Measurements from ENCODE around the gene SPDEF. TPM values are rescaled to one million over a fixed set of nuclear protein-coding genes. Genes with fewer than 3 reads are reported as not detected.
A peak's percentile ranks its signal among the peaks of the same experiment; 100 is the strongest.

Gene SPDEF
- total RNA-seq, 4 donors from 2014 or later = 9.0 to 57.3 (median 31.5) TPM

DNA sequence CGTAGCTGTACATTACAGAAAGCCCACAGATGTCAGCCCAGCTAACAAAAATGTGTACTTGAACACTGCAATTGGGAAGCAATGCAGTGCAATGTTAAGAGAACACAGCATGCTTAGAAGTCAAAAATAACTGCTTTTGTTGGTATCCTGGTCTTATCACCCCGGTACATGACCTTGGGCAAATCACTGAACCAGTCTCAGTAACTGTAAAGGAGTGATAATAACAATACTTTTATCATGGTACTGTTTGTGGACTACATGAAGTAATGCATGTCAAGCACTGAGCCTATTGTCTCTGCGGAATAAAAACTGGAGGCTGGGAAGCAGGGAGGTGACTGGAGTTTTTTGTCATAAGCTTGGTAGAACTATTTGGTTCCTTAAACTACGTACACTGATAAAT is 44.7 kb upstream of the SPDEF start:
- H3K4me3 ChIP-seq = no peak overlapping the region
- peaks cover 6 to 50% (median 28%) of the 10 kb centered on the region in 4 donors for H3K4me1 ChIP-seq
- intact Hi-C loops (cut with DNase I; ENCODE audit: low total_unique reads) = no loop called here
- WGBS, 2 donors (ENCODE audit: low coverage in 1 of 2) = 84 to 95% methylated on average over 4 of the region's 4 CpGs
- DNase-seq = no peak
- peaks cover 0 to 5% (median 0%) of the 10 kb centered on the region in 4 donors for H3K36me3 ChIP-seq
- no peaks in the 10 kb centered on the region for H3K9me3 ChIP-seq
- TF ChIP-seq POLR2AphosphoS5 (IDR thresholded peaks at IDR 0.05) (no peak), CTCF (IDR thresholded peaks at IDR 0.05) (no peak), EP300 (IDR thresholded peaks at IDR 0.05; ENCODE audit: low read depth) (no peak)
- in situ Hi-C loops (cut with MboI; ENCODE audit: low pct_ligation_motif_present in 1 of 4, low pct_unique_long_range_greater_than_20kb in 1 of 4, low sequenced_read_pairs in 3 of 4) = loop anchor here (5.0 to 25.0 kb wide), 3 partner anchors 73 to 413 kb away; partner anchors contain the start of gene PACSIN1 (in 3 of the 4)
- no peaks in the 10 kb centered on the region for H3K27me3 ChIP-seq
- H3K27ac ChIP-seq = no peak overlapping the region

DNA sequence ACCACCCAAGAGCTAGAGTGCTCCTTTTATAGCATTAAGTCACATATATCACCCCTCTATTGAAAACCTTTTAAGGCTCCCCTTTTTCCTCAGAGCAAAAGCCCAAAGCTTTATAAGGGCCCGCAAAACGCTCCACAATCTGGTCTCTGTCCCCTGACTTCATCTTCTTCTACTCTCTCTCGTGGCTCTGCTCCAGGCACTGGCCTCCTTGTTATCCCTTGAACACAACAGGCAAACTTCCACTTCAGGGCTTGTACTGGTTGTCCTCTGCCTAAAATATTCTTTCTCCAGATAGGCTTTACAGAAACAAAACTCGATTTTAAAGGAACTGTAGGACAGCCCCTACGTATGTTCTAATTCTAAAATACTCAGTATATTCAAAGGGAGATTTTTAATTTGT is 44.0 kb upstream of the SPDEF start:
- H3K4me1 ChIP-seq = peaks cover 6 to 50% (median 28%) of the 10 kb centered on the region in 4 donors
- peaks cover 0 to 5% (median 0%) of the 10 kb centered on the region in 4 donors for H3K36me3 ChIP-seq
- H3K4me3 ChIP-seq = no peak overlapping the region
- in situ Hi-C loops (cut with MboI; ENCODE audit: low pct_ligation_motif_present in 1 of 4, low pct_unique_long_range_greater_than_20kb in 1 of 4, low sequenced_read_pairs in 3 of 4) (loop anchor here (5.0 to 25.0 kb wide), 3 partner anchors 73 to 413 kb away; partner anchors contain the start of gene PACSIN1 (in 3 of the 4)), intact Hi-C loops (cut with DNase I; ENCODE audit: low total_unique reads) (no loop called here)
- H3K27me3 ChIP-seq = no peaks in the 10 kb centered on the region
- H3K9me3 ChIP-seq = no peaks in the 10 kb centered on the region
- H3K27ac ChIP-seq = no peak overlapping the region
- WGBS, 2 donors (ENCODE audit: low coverage in 1 of 2) = 95 to 100% methylated on average over 3 to 5 of the region's 5 CpGs
- no peak for DNase-seq
- no peak for TF ChIP-seq POLR2AphosphoS5 (IDR thresholded peaks at IDR 0.05)
- no peak for TF ChIP-seq EP300 (IDR thresholded peaks at IDR 0.05; ENCODE audit: low read depth)
- no peak for TF ChIP-seq POLR2A (IDR thresholded peaks at IDR 0.05)
- no peak for TF ChIP-seq CTCF (IDR thresholded peaks at IDR 0.05)

- TF ChIP-seq CTCF (IDR thresholded peaks at IDR 0.05) = no peak
- no peak for TF ChIP-seq EP300 (IDR thresholded peaks at IDR 0.05; ENCODE audit: low read depth)
- no peak for TF ChIP-seq POLR2AphosphoS5 (IDR thresholded peaks at IDR 0.05)
- TF ChIP-seq POLR2A (IDR thresholded peaks at IDR 0.05) = no peak
- Histone ChIP-seq H3K9me3 (no peaks in the 10 kb centered on the region), H3K4me1 (peaks cover 6 to 50% (median 28%) of the 10 kb centered on the region in 4 donors), H3K36me3 (no peaks in the 10 kb centered on the region), H3K27ac (peak overlapping the region; percentile 2 to 47 (median 28)), H3K27me3 (no peaks in the 10 kb centered on the region), H3K4me3 (no peak overlapping the region)
- DNase-seq = no peak
- intact Hi-C loops (cut with DNase I; ENCODE audit: low total_unique reads) (no loop called here), in situ Hi-C loops (cut with MboI; ENCODE audit: low pct_ligation_motif_present in 1 of 4, low pct_unique_long_range_greater_than_20kb in 1 of 4, low sequenced_read_pairs in 3 of 4) (no loop called here)
- 39 to 50% methylated on average over 1 to 3 of the region's 3 CpGs for WGBS, 2 donors (ENCODE audit: low coverage in 1 of 2)
These were observed 42.6 kb upstream of the SPDEF start for GRCh38 chr6:34598712-34599111.

- Histone ChIP-seq H3K4me3 (no peak overlapping the region), H3K4me1 (peaks cover 6 to 44% (median 23%) of the 10 kb centered on the region in 4 donors), H3K27me3 (no peaks in the 10 kb centered on the region), H3K36me3 (no peaks in the 10 kb centered on the region), H3K27ac (peak overlapping the region; percentile 2 to 47 (median 28)), H3K9me3 (no peaks in the 10 kb centered on the region)
- intact Hi-C loops (cut with DNase I; ENCODE audit: low total_unique reads) (no loop called here), in situ Hi-C loops (cut with MboI; ENCODE audit: low pct_ligation_motif_present in 1 of 4, low pct_unique_long_range_greater_than_20kb in 1 of 4, low sequenced_read_pairs in 3 of 4) (no loop called here)
- no peak for DNase-seq
- WGBS, 2 donors (ENCODE audit: low coverage in 1 of 2) = 79 to 86% methylated on average over 2 to 3 of the region's 3 CpGs
- TF ChIP-seq POLR2A (IDR thresholded peaks at IDR 0.05) = no peak
These were observed 41.6 kb upstream of the SPDEF start for GRCh38 chr6:34597605-34598353.
